ENCODE measurements around the gene DIP2B. TPM values are rescaled to one million over a fixed set of nuclear protein-coding genes. Genes with fewer than 3 reads are reported as not detected.

Gene DIP2B
- polyA plus RNA-seq, 1 donor from 2014 or later = 44.0 TPM

- Histone ChIP-seq H3K9me3 (ENCODE audit: low read length) (no peaks in the 10 kb centered on the region), H3K27ac (ENCODE audit: low read length) (no peak overlapping the region), H3K27me3 (ENCODE audit: insufficient read depth, low read depth, low read length) (no peaks in the 10 kb centered on the region), H4K20me1 (ENCODE audit: insufficient read depth) (no peaks in the 10 kb centered on the region), H3K79me2 (replicated peaks; ENCODE audit: insufficient read depth, low read length) (no peaks in the 10 kb centered on the region), H2AFZ (ENCODE audit: low read depth, low read length) (no peak overlapping the region), H3K4me3 (ENCODE audit: low read length) (no peak overlapping the region), H3K36me3 (ENCODE audit: insufficient read depth, low read length) (peaks cover 12% of the 10 kb centered on the region), H3F3A (ENCODE audit: insufficient read depth, low read length, poor library complexity, severe bottlenecking) (no peaks in the 10 kb centered on the region), H3K9me2 (ENCODE audit: insufficient read depth, low read length) (no peaks in the 10 kb centered on the region), H3K9ac (ENCODE audit: low read length) (no peak overlapping the region), H3K4me2 (ENCODE audit: low read length) (no peak overlapping the region)
- TF ChIP-seq, protein P1, sequence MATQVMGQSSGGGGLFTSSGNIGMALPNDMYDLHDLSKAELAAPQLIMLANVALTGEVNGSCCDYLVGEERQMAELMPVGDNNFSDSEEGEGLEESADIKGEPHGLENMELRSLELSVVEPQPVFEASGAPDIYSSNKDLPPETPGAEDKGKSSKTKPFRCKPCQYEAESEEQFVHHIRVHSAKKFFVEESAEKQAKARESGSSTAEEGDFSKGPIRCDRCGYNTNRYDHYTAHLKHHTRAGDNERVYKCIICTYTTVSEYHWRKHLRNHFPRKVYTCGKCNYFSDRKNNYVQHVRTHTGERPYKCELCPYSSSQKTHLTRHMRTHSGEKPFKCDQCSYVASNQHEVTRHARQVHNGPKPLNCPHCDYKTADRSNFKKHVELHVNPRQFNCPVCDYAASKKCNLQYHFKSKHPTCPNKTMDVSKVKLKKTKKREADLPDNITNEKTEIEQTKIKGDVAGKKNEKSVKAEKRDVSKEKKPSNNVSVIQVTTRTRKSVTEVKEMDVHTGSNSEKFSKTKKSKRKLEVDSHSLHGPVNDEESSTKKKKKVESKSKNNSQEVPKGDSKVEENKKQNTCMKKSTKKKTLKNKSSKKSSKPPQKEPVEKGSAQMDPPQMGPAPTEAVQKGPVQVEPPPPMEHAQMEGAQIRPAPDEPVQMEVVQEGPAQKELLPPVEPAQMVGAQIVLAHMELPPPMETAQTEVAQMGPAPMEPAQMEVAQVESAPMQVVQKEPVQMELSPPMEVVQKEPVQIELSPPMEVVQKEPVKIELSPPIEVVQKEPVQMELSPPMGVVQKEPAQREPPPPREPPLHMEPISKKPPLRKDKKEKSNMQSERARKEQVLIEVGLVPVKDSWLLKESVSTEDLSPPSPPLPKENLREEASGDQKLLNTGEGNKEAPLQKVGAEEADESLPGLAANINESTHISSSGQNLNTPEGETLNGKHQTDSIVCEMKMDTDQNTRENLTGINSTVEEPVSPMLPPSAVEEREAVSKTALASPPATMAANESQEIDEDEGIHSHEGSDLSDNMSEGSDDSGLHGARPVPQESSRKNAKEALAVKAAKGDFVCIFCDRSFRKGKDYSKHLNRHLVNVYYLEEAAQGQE (IDR thresholded peaks at IDR 0.05; ENCODE audit: borderline replicate concordance) = no peak
- TF ChIP-seq POLR2AphosphoS5 (IDR thresholded peaks at IDR 0.05) (no peak), TAF1 (IDR thresholded peaks at IDR 0.05; ENCODE audit: low read depth) (no peak), EP300 (conservative IDR thresholded peaks at IDR 0.05; ENCODE audit: poor library complexity, severe bottlenecking) (no peak), EZH2 (IDR thresholded peaks at IDR 0.05; ENCODE audit: borderline replicate concordance, insufficient read depth, low read length, poor library complexity, severe bottlenecking) (no peak), SMC3 (conservative IDR thresholded peaks at IDR 0.05; ENCODE audit: poor library complexity) (no peak)
Measured at GRCh38 chr12:50732591-50732990, 227.8 kb downstream of the DIP2B start.

DNA sequence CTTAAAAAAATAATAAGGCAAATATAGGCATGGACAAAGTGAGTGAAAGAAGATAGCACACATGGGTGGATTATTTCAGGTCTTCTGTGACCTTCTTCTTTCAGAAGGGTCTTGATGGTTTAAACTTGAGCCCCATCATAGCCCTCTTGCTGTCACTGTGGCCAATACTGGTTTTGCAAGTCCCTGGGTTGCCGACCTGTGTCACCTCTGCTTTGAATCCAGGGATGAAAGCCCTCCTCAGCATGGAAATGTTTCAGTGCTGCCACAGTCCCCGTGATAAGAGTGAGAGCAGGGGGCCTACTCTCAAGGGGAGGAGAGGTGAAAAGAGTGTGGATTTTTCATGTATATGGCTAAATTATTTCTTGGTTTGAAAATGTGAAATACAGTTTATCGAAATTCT is 228.9 kb downstream of the DIP2B start:
- no peak overlapping the region for H3K4me2 ChIP-seq (ENCODE audit: low read length)
- H3K36me3 ChIP-seq (ENCODE audit: insufficient read depth, low read length) = peaks cover 12% of the 10 kb centered on the region
- TF ChIP-seq SMC3 (conservative IDR thresholded peaks at IDR 0.05; ENCODE audit: poor library complexity) = no peak
- no peak for TF ChIP-seq TAF1 (IDR thresholded peaks at IDR 0.05; ENCODE audit: low read depth)
- no peak for TF ChIP-seq POLR2AphosphoS5 (IDR thresholded peaks at IDR 0.05)
- TF ChIP-seq, protein P1 (IDR thresholded peaks at IDR 0.05; ENCODE audit: borderline replicate concordance) = no peak
- no peak for TF ChIP-seq MXI1 (conservative IDR thresholded peaks at IDR 0.05; ENCODE audit: poor library complexity, severe bottlenecking)
- TF ChIP-seq EP300 (conservative IDR thresholded peaks at IDR 0.05; ENCODE audit: poor library complexity, severe bottlenecking) = no peak
- TF ChIP-seq, protein P2, sequence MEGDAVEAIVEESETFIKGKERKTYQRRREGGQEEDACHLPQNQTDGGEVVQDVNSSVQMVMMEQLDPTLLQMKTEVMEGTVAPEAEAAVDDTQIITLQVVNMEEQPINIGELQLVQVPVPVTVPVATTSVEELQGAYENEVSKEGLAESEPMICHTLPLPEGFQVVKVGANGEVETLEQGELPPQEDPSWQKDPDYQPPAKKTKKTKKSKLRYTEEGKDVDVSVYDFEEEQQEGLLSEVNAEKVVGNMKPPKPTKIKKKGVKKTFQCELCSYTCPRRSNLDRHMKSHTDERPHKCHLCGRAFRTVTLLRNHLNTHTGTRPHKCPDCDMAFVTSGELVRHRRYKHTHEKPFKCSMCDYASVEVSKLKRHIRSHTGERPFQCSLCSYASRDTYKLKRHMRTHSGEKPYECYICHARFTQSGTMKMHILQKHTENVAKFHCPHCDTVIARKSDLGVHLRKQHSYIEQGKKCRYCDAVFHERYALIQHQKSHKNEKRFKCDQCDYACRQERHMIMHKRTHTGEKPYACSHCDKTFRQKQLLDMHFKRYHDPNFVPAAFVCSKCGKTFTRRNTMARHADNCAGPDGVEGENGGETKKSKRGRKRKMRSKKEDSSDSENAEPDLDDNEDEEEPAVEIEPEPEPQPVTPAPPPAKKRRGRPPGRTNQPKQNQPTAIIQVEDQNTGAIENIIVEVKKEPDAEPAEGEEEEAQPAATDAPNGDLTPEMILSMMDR (IDR thresholded peaks at IDR 0.05; ENCODE audit: poor library complexity, severe bottlenecking) = no peak
- TF ChIP-seq RAD21 (conservative IDR thresholded peaks at IDR 0.05) = no peak
- no peak for TF ChIP-seq EZH2 (IDR thresholded peaks at IDR 0.05; ENCODE audit: borderline replicate concordance, insufficient read depth, low read length, poor library complexity, severe bottlenecking)
- H4K20me1 ChIP-seq (ENCODE audit: insufficient read depth) = no peaks in the 10 kb centered on the region
- no peaks in the 10 kb centered on the region for H3K9me3 ChIP-seq (ENCODE audit: low read length)
- H3K9ac ChIP-seq (ENCODE audit: low read length) = no peak overlapping the region
- no peak overlapping the region for H3K4me3 ChIP-seq (ENCODE audit: low read length)
- H3K27ac ChIP-seq (ENCODE audit: low read length) = no peak overlapping the region
- no peak overlapping the region for H2AFZ ChIP-seq (ENCODE audit: low read depth, low read length)
- H3F3A ChIP-seq (ENCODE audit: insufficient read depth, low read length, poor library complexity, severe bottlenecking) = no peaks in the 10 kb centered on the region
- H3K9me2 ChIP-seq (ENCODE audit: insufficient read depth, low read length) = no peaks in the 10 kb centered on the region
- no peaks in the 10 kb centered on the region for H3K27me3 ChIP-seq (ENCODE audit: insufficient read depth, low read depth, low read length)
- no peaks in the 10 kb centered on the region for H3K79me2 ChIP-seq (replicated peaks; ENCODE audit: insufficient read depth, low read length)

Data from neural cell (in vitro differentiated cells).